ENCODE measurements around the gene GSN. TPM values are rescaled to one million over a fixed set of nuclear protein-coding genes. Genes with fewer than 3 reads are reported as not detected.

Gene GSN
- total RNA-seq, 1 donor, result 253 TPM

GRCh38 chr9:121366611-121367192 lies 98.7 kb downstream of the GSN start:
- H3K4me3 ChIP-seq (ENCODE audit: low read depth, low read length), result no peak overlapping the region
- no peak for DNase-seq (ENCODE audit: low read depth)
- TF ChIP-seq CTCF (IDR thresholded peaks at IDR 0.05; ENCODE audit: insufficient read depth, low read length), result no peak

GRCh38 chr9:121367306-121368137 lies 99.6 kb downstream of the GSN start:
- H3K4me3 ChIP-seq (ENCODE audit: low read depth, low read length), result peak overlapping the region; percentile 80
- DNase-seq (ENCODE audit: low read depth), result peak; percentile 46
- TF ChIP-seq CTCF (IDR thresholded peaks at IDR 0.05; ENCODE audit: insufficient read depth, low read length), result no peak

- DNase-seq (ENCODE audit: low read depth), result no peak
- H3K4me3 ChIP-seq (ENCODE audit: low read depth, low read length), result peak overlapping the region; percentile 80
- no peak for TF ChIP-seq CTCF (IDR thresholded peaks at IDR 0.05; ENCODE audit: insufficient read depth, low read length)
Observed at GRCh38 chr9:121368138-121368522, 100.2 kb downstream of the GSN start.

- H3K4me3 ChIP-seq (ENCODE audit: low read depth, low read length), result peak overlapping the region; percentile 80
- TF ChIP-seq CTCF (IDR thresholded peaks at IDR 0.05; ENCODE audit: insufficient read depth, low read length), result no peak
- peak; percentile 31 for DNase-seq (ENCODE audit: low read depth)
Observed at GRCh38 chr9:121368745-121369144, 100.8 kb downstream of the GSN start.

- peak within 1 kb of the TSS; percentile 80 for H3K4me3 ChIP-seq (ENCODE audit: low read depth, low read length)
- no peak for TF ChIP-seq CTCF (IDR thresholded peaks at IDR 0.05; ENCODE audit: insufficient read depth, low read length)
- DNase-seq (ENCODE audit: low read depth), result peak; percentile 95
Observed at GRCh38 chr9:121369595-121370265, 101.8 kb downstream of the GSN start, which contains the start of gene STOM. STOM (minus strand) TSS chr9:121370250; CDS start chr9:121370187, 63 bp downstream.

GRCh38 chr9:121371495-121372061 lies 103.6 kb downstream of the GSN start:
- DNase-seq (ENCODE audit: low read depth), result no peak
- no peak overlapping the region for H3K4me3 ChIP-seq (ENCODE audit: low read depth, low read length)
- TF ChIP-seq CTCF (IDR thresholded peaks at IDR 0.05; ENCODE audit: insufficient read depth, low read length), result no peak

All from fibroblast of the aortic adventitia (primary cell).